ENCODE results near the gene TESK1.

The TESK1 gene

GRCh38 chr9:35649431-35650340 lies 44.6 kb downstream of the TESK1 start:
- DNase-seq, result no peak

- no peak for DNase-seq
Measured at GRCh38 chr9:35650341-35651158, 45.5 kb downstream of the TESK1 start, which contains the start of gene SIT1. SIT1 (minus strand) TSS chr9:35650931; CDS start chr9:35650853, 78 bp downstream.

GRCh38 chr9:35651956-35652828 lies 47.1 kb downstream of the TESK1 start:
- DNase-seq, result no peak

- DNase-seq, result no peak
Measured at GRCh38 chr9:35652829-35653209, 47.8 kb downstream of the TESK1 start.

- DNase-seq, result no peak
Measured at GRCh38 chr9:35653611-35654010, 48.5 kb downstream of the TESK1 start.

GRCh38 chr9:35656348-35656747 lies 51.3 kb downstream of the TESK1 start:
- DNase-seq, result no peak

GRCh38 chr9:35656831-35657545 lies 51.9 kb downstream of the TESK1 start:
- no peak for DNase-seq

- peak; percentile 67 for DNase-seq
Measured at GRCh38 chr9:35657546-35658136, 52.6 kb downstream of the TESK1 start, which contains the start of gene RMRP. RMRP (minus strand) TSS chr9:35658019.

- peak; percentile 51 for DNase-seq
Measured at GRCh38 chr9:35658137-35658967, 53.3 kb downstream of the TESK1 start, which contains the start of gene CCDC107. CCDC107 (plus strand) TSS chr9:35658292; CDS start chr9:35658380, 88 bp downstream.

- no peak for DNase-seq
Measured at GRCh38 chr9:35658968-35659220, 53.8 kb downstream of the TESK1 start.

GRCh38 chr9:35659340-35659739 lies 54.3 kb downstream of the TESK1 start:
- DNase-seq, result no peak

All from NCI-H1417 treated with DMSO at 0.1 percent for 48 hours (cell line).